Lung (tissue), 12 donors: Measurements from ENCODE around the gene CGNL1. TPM values are rescaled to one million over a fixed set of nuclear protein-coding genes. Genes with fewer than 3 reads are reported as not detected.

Experiments used
- ATAC-seq: fragments of 200-7000 bp; cut with Tn5 transposase; one replicate; pipeline ENCODE4 v1.9.1; 2020; ENCODE audit warnings: moderate number of reproducible peaks; ENCODE audit not compliant: insufficient read depth, low FRiP score
- DNase-seq, 3 donors: peaks; one replicate each; pipeline ENCODE4 v3.0.0-alpha.2; 2013 to 2017
- H3K27ac ChIP-seq, 2 donors: one replicate each; pipeline ENCODE4 v1.5.1; 2013; ENCODE audit warnings: mild to moderate bottlenecking in 2 of 2, moderate library complexity in 2 of 2, control low read depth in 1 of 2, inconsistent platforms in 1 of 2, low read depth in 1 of 2, low read length in 1 of 2
- H3K27me3 ChIP-seq, 3 donors: one replicate each; pipeline ENCODE4 v1.5.1; 2013; ENCODE audit warnings: low read length in 2 of 3; ENCODE audit not compliant: control insufficient read depth in 3 of 3, insufficient read depth in 3 of 3
- H3K36me3 ChIP-seq, 4 donors: one replicate each; pipeline ENCODE4 v1.5.1; 2013; ENCODE audit warnings: low read length in 4 of 4, mild to moderate bottlenecking in 1 of 4, moderate library complexity in 1 of 4; ENCODE audit not compliant: control insufficient read depth in 4 of 4, insufficient read depth in 4 of 4
- H3K4me1 ChIP-seq, 5 donors: one replicate each; pipeline ENCODE4 v1.5.1; 2013; ENCODE audit warnings: low read length in 5 of 5, mild to moderate bottlenecking in 2 of 5, moderate library complexity in 1 of 5; ENCODE audit not compliant: control insufficient read depth in 5 of 5, insufficient read depth in 5 of 5
- H3K4me3 ChIP-seq: one replicate; pipeline ENCODE4 v1.5.1; 2013; ENCODE audit warnings: mild to moderate bottlenecking, control low read depth, moderate library complexity
- H3K9ac ChIP-seq, 2 donors: one replicate each; pipeline ENCODE4 v1.5.1; 2013; ENCODE audit warnings: low read length in 2 of 2, control low read depth in 1 of 2; ENCODE audit not compliant: insufficient read depth in 1 of 2
- H3K9me3 ChIP-seq, 4 donors: one replicate each; pipeline ENCODE4 v1.5.1; 2013; ENCODE audit warnings: low read length in 3 of 4, mild to moderate bottlenecking in 1 of 4, moderate library complexity in 1 of 4; ENCODE audit not compliant: control insufficient read depth in 4 of 4, insufficient read depth in 3 of 4
- CTCF ChIP-seq: IDR thresholded peaks from 2 replicates; pipeline ENCODE4 v1.5.1; 2012; ENCODE audit warnings: mild to moderate bottlenecking; ENCODE audit errors: control extremely low read depth, extremely low read depth
- WGBS, 2 donors: extraction: QIAGEN DNeasy Blood & Tissue Kit; methylation state at CpG; one replicate each; pipeline ENCODE4 v1.1.7; 2013; 5-methylcytosine and 5-hydroxymethylcytosine counted together
- polyA plus RNA-seq, 2 donors: library from polyadenylated mRNA; stranded (reverse); fragments of 200-250 nt; gene quantifications; one replicate each; pipeline ENCODE4 v1.2.1, GENCODE V29; 2013
- total RNA-seq, 2 donors: library from RNA; depleted of rRNA in 1 of 2; stranded (reverse); fragments of >200 nt in 1 of 2; gene quantifications; one replicate each; pipeline ENCODE4 v1.2.1, GENCODE V29; 2014 to 2021
- donor health status: control.
- donor health status: control.
- donor health status: Bipolar disorder and iron deficiency.
- donor health status: healthy.
- donor health status: DM: yes; HTN: yes; CAD: no.

CGNL1 gene
- total and polyA plus RNA-seq, 4 donors: 9.0 to 42.5 (median 22.9) TPM

DNA sequence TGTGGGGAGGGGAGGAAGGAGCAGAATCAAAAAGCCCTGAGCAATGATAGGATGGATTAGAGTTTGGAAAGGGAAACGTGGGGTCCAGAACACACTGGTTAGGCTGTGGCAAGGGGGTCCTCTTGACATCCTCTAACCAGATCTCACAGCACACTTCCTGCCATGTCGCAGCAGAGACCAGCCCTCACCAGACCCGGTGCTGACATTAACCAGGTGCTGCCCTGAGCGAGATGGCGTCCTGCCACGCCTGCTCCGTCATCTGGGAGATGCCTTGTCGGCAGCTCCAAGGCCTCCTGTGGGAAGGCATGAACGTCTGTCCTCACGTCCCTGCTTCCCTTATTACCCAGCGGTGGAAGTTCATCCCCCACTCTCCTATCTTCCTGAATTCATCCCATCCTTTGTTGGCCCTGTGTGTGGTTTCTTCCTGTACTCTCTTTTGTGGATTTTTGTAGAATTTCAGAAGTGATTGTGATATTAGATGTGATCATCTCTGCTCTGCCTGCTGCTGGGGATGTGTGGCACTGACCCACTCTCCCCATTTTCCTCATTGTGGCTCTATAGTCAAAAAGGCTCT lies 186.0 kb downstream of the CGNL1 start:
- Histone ChIP-seq H3K27ac (peak overlapping the region; percentile 55 to 81), H3K9ac (no peak overlapping the region), H3K4me3 (no peak overlapping the region), H3K4me1 (peaks cover 0 to 17% (median 3%) of the 10 kb centered on the region in 5 donors), H3K27me3 (no peaks in the 10 kb centered on the region), H3K36me3 (no peaks in the 10 kb centered on the region), H3K9me3 (no peaks in the 10 kb centered on the region)
- WGBS, 2 donors: 43 to 65% methylated on average over 11 of the region's 11 CpGs
- DNase-seq (no peak), ATAC-seq (no peak)
- TF ChIP-seq CTCF: no peak

DNA sequence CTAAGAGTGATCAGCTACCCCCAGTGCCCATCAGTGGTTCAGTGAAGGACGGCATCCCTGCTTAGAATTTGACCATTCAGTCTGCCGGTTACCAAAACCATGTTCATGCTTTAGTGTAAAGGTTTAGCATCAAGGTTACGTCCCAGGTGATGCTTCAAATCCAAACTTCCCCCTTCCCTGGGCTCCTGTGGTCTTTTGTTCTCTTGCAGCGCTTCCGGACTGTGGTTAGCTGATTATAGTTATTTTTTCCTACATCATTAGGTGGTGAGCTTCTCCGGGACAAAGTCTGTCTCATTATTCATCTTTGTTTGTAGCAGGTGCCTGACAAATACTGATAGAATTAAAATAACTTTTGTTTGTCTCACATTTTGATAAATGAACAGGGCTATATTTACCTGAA lies 187.1 kb downstream of the CGNL1 start:
- WGBS, 2 donors: 28 to 67% methylated on average over 6 of the region's 6 CpGs

GRCh38 chr15:57565311-57565710 lies 189.0 kb downstream of the CGNL1 start:
- no peak for ATAC-seq
- no peaks in the 10 kb centered on the region for H3K9me3 ChIP-seq
- H3K36me3 ChIP-seq: no peaks in the 10 kb centered on the region

More for the DNA sequence above, 187.1 kb downstream of the CGNL1 start:
- TF ChIP-seq CTCF: no peak
- H3K4me1 ChIP-seq: peaks cover 0 to 17% (median 3%) of the 10 kb centered on the region in 5 donors
- no peak overlapping the region for H3K4me3 ChIP-seq
- no peaks in the 10 kb centered on the region for H3K27me3 ChIP-seq
- H3K27ac ChIP-seq: peak overlapping the region in 1 of 2 donors; percentile 49
- ATAC-seq (no peak), DNase-seq (no peak)
- H3K9me3 ChIP-seq: no peaks in the 10 kb centered on the region
- H3K36me3 ChIP-seq: no peaks in the 10 kb centered on the region
- H3K9ac ChIP-seq: no peak overlapping the region

More at GRCh38 chr15:57565311-57565710, 189.0 kb downstream of the CGNL1 start:
- Histone ChIP-seq H3K4me3 (no peak overlapping the region), H3K27me3 (no peaks in the 10 kb centered on the region), H3K9ac (no peak overlapping the region), H3K27ac (peak overlapping the region; percentile 18 to 84), H3K4me1 (peaks cover 0 to 17% (median 3%) of the 10 kb centered on the region in 5 donors)
- peak in 2 of 3 donors; percentile 57 to 68 for DNase-seq
- no peak for TF ChIP-seq CTCF
- 8 to 25% methylated on average over 10 of the region's 10 CpGs for WGBS, 2 donors
